Stimulated activated CD8-positive, alpha-beta memory T cell treated with anti-CD3 and anti-CD28 coated beads, Interleukin-12 subunit alpha, Interleukin-12 subunit beta, amount 100 ng/mL, for 24 hours (primary cell): Measurements from ENCODE around the gene ATP2C2.
"Not testable (repeated sequence)": the region's sequence is repeated elsewhere in the genome, so short reads cannot be mapped to it uniquely, and the experiment has no call there.

Source experiments
- DNase-seq: peaks from one replicate; pipeline ENCODE4 v3.0.0-alpha.2; 2020; ENCODE audit errors: extremely low read depth

ATP2C2 gene, protein sequence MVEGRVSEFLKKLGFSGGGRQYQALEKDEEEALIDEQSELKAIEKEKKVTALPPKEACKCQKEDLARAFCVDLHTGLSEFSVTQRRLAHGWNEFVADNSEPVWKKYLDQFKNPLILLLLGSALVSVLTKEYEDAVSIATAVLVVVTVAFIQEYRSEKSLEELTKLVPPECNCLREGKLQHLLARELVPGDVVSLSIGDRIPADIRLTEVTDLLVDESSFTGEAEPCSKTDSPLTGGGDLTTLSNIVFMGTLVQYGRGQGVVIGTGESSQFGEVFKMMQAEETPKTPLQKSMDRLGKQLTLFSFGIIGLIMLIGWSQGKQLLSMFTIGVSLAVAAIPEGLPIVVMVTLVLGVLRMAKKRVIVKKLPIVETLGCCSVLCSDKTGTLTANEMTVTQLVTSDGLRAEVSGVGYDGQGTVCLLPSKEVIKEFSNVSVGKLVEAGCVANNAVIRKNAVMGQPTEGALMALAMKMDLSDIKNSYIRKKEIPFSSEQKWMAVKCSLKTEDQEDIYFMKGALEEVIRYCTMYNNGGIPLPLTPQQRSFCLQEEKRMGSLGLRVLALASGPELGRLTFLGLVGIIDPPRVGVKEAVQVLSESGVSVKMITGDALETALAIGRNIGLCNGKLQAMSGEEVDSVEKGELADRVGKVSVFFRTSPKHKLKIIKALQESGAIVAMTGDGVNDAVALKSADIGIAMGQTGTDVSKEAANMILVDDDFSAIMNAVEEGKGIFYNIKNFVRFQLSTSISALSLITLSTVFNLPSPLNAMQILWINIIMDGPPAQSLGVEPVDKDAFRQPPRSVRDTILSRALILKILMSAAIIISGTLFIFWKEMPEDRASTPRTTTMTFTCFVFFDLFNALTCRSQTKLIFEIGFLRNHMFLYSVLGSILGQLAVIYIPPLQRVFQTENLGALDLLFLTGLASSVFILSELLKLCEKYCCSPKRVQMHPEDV

GRCh38 chr16:84368308-84368996 is at the start of gene ATP2C2:
Gene ATP2C2, plus strand, starts transcription at chr16:84368538. Its CDS starts 78 bp downstream, at chr16:84368616.
- DNase-seq: no peak

DNA sequence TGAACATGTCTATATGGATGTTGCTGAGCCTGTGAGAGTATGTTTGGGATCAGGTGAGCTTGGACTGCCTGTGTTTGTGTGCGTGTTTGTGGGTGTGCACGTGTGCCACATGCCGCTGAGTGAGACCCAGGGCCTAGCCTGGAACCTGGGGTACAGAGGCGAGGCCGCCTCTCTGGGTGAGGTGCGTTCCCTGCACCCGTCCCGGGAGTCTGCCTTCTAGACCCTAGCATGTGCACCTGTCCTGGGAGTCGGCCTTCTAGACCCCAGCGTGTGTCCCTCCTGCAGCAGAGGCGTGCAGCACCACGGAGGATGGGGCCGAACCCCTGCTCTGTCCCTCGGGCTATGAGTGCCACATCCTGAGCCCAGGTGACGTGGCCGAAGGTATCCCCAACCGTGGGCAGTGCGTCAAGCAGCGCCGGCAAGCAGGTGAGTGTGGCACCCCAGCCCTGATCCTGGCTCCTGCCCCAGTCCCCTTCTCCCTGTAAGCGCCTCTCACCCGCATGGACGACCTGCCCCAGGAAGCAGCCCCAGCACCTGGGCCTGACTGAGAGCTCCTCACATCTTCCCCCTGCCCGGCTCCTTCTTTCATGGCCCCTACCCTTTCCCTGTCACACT is 49.1 kb upstream of the ATP2C2 start:
- no peak for DNase-seq

GRCh38 chr16:84320511-84320910 is 47.8 kb upstream of the ATP2C2 start:
- no peak for DNase-seq

DNA sequence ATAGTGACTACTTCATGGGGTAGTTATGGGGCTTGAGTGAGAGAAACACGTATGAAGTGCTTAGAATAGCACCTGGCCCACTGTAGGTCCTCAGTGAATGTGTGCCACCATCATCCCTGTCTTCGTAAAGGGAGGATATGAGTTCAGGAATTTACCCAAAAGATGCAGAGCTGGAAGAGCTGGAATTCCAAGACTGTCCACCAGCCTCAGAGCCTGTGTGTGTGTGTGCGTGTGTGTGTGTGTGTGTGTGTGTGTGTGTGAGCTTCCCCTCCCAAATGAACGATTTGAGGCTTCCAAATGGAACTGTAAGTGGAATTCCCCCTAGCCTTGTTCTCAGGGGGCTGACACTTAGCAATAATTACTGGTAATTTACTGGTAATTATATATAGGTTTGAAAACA is 46.4 kb upstream of the ATP2C2 start:
- no peak for DNase-seq

DNA sequence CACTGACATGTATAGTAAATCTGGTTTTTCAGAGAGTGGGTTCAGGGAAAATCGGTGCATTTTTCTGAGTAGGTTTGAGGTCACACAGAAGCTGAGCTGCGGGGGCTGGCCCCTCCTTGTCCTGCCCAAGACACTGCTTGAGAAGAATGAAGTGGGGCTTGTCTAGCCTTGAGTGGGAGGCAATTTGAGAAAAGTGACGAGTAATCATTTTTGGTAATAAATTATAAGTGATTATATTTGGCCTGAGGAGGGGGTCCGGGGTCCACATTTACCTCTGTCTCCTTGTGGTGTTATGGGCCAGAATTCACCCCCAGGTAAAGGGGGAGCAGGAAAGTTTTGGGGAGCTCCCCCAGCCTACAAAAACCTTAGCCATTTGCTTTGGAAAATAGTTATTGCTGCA is 45.6 kb upstream of the ATP2C2 start:
- DNase-seq: no peak

DNA sequence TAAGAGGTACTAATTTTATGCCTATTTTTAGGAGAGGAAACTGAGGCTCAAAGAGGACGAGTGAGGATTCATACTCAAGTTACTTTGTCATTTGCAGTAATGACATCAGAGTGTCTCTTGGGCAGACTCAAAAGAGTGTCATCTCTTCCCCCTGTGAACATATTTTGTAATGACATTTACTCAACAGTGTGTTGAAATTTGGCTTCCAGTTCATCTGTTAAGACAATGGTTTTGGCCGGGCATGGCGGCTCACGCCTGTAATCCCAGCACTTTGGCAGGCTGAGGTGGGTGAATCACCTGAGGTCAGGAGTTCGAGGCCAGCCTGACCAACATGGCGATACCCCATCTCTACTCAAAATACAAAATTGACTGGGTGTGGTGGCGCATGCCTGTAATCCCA is 44.7 kb upstream of the ATP2C2 start:
- no peak for DNase-seq

DNA sequence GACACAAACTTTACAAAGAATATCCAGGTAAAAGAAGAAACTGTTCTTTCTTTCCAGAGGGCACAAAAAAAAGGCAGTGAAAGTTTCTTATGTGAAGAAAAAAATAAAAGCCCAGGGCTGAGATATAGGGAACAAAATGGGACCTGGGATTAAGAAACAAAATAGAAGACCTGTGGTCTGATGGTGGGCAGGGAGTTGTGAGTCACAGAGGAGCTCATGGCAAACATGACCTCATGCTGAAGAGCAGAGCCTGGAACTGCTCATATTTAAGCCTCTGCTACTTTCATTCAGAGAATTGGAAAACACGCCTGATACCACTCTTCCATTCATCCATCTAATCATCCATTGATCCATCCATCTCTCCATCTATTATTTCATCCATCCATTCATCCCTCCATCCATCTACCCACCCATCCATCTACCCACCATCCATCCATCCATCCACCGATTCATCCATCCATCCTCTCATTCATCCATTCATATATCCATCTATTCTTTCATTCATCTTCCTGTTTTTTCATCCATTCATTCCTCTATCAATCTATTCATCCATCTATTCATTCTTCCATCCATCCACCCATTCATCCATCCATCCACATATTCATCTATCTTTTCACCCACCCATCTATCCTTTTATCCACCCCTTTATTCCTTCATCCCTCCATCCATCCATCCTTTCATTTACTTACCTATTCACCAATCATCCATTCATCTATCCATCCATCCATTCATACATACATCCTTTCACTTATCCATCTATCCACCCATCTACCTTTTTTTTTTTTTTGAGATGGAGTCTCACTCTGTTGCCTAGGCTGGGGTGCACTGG is 43.7 kb upstream of the ATP2C2 start:
- DNase-seq: no peak

DNA sequence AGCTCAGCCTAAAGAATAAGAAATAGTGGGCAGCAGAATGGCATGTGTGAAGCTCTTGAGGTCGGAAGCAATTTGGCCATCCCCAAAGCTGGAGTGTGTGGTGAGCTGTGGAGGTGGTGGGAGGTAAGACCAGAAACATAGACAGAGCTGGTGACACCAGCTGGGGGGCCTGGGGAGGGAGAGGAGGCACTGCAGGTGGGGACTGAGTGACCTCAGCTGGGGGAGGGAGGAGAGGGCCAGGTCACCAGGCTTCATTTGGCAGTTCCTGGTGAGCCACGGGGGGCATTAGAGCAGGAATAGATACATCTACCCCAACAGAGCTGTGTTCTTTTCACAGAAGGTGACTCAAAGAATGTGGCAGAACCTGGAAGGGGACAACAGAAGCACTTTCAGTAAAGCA is 41.8 kb upstream of the ATP2C2 start:
- DNase-seq: no peak

GRCh38 chr16:84327926-84328505 is 40.3 kb upstream of the ATP2C2 start:
- DNase-seq: no peak

- DNase-seq: no peak
These were observed 39.3 kb upstream of the ATP2C2 start for GRCh38 chr16:84329016-84329415.

DNA sequence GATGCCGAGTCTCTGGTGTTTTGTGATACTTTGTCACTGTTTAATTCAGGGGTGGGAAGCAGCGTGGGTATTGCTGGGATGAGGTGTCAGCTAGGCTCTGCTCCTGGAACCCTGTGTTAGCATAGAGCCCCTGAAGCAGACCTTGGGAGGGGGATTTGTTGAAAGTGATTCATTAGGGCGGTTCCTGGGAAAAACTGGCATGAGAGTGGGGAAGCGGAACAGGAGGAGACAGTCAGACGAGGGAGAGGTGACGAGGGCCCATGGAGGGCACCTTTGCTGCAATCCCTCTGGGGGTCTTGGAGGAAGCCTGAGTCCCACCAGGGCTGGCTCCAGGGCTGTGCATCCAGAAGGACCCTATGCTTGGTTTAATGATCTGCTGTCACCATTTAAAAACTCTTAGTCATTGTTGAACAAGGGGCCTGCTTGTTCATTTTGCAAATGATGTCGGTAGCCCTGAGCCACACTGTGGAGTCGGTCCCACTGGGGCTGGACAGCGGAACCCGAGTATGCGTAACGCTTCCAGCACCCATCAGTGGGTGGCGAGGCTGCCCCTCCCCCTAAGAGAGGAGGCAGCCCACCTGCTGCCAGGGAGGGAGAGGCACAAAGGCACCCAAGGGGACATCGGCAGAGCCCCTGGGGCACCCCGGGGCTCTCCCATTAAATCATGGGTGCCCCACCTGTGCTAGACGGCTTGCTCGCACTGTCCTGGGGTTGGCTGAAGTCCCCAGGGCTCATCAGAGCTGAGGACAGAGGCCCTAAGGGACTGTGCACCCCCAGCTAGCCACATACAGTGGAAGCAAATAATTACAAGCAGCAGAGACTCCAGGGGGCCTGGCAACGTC is 38.3 kb upstream of the ATP2C2 start:
- no peak for DNase-seq

DNA sequence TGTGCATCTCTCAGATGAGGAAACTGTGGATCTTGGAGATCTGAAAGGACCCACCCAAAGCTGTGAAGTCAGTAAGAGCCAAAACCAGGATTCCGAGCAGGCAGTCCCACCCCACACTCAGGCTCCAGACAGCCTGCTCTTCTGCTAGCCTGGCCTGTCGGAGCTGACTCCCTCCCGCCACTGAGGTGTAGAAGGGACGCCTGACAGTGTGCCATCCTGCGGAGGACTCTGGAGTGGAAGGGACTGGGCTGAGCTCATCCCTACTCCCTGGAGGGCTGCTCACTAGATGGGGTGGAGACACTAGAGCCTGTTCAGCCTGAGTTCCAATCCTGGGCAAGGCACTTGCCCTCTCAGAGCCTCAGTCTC is 37.7 kb upstream of the ATP2C2 start:
- DNase-seq: no peak

GRCh38 chr16:84331998-84332780 is 36.1 kb upstream of the ATP2C2 start:
- DNase-seq: no peak

GRCh38 chr16:84332975-84333684 is 35.2 kb upstream of the ATP2C2 start:
- no peak for DNase-seq

DNA sequence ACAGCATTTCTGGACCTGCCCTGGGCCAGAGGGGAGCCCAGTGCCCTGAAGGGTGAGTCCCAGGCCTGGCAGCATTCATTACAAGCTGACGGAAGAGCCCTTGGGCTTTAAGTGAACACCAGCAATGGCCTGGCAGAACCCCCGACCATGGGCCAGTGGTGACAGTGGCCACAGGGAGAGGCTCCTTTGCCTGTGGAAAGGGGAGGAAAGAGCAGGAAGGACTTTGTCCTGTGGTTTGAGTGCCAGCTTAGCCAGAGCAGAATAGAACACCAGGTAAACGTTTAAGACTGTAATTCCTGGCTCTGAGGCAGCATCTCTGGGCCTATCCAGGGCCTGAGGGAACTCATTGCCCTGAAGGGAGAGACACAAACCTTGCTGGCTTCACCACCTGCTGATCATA is 34.3 kb upstream of the ATP2C2 start:
- DNase-seq: no peak

GRCh38 chr16:84334482-84334881 is 33.9 kb upstream of the ATP2C2 start:
- no peak for DNase-seq

DNA sequence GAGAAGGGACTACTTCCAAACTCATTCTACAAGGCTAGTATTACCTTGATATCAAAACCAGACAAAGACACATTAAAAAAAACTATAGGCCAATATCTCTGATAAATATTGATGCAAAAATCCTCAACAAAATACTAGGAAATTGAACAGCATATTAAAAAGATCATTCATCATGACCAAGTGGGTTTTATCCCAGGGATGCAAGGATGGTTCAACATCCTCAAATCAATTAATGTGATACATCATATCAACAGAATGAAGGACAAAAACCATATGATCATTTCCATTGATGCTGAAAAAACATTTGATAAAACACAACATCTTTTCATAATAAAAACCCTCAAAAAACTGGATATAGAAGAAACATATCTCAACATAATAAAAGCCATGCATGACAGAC is 31.1 kb upstream of the ATP2C2 start:
- not testable (repeated sequence) for DNase-seq

DNA sequence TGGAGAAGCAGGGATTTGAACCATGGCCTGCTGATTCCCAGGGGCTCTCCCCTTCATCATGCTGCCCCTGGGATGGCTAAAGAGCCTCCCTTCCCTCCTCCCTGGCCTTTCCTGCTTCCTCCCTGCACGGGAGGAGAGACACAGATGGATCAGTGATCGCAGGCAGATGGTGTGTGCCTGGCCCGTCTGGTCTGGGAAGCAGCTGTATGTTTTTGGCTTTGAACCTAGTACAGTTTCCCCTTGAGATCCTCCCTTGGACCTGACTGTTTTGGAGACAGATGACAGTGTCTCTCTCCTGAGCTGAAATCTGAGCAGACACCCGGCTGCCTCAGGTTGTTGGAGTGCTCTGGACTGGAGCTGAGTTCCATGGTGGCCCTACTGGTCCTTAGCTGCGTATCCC is 29.0 kb upstream of the ATP2C2 start:
- no peak for DNase-seq
